Upper lobe of right lung (tissue), 1 donor: ENCODE measurements around the gene OR2G2. TPM values are rescaled to one million over a fixed set of nuclear protein-coding genes. Genes with fewer than 3 reads are reported as not detected.

ENCODE experiments used
- ATAC-seq: fragments of 200-7000 bp; cut with Tn5 transposase; one replicate; pipeline ENCODE4 v1.9.1; 2020; ENCODE audit warnings: mild to moderate bottlenecking, moderate library complexity
- DNase-seq: peaks from one replicate; pipeline ENCODE4 v3.0.0-alpha.2; 2020
- H3K27ac ChIP-seq: fragments of 200-600 bp; one replicate; pipeline ENCODE4 v1.8.0; 2022
- H3K27me3 ChIP-seq: fragments of 200-600 bp; one replicate; pipeline ENCODE4 v1.8.0; 2022; ENCODE audit warnings: mild to moderate bottlenecking
- H3K36me3 ChIP-seq: fragments of 200-600 bp; one replicate; pipeline ENCODE4 v1.8.0; 2022
- H3K4me1 ChIP-seq: fragments of 200-600 bp; one replicate; pipeline ENCODE4 v1.8.0; 2022
- H3K4me3 ChIP-seq: fragments of 200-600 bp; one replicate; pipeline ENCODE4 v1.8.0; 2022; ENCODE audit warnings: mild to moderate bottlenecking
- H3K9me3 ChIP-seq: fragments of 200-600 bp; one replicate; pipeline ENCODE4 v1.8.0; 2022
- intact Hi-C: fragments of 100-400 bp; cut with DNase I; formaldehyde crosslinking; loops from one replicate; pipeline ENCODE4 v1.11.0; 2022
- total RNA-seq: library from RNA; stranded (reverse); fragmentation: NEBNext Ultra II Directional; extraction: Animal tissue kit (Norgen Biotek cat#: 25700); gene quantifications from one replicate; pipeline ENCODE4 v1.2.1, GENCODE V29; 2021
- TF ChIP-seq, protein P1 (sequence below): fragments of 200-600 bp; IDR thresholded peaks from one replicate; pipeline ENCODE4 v1.8.0; 2022; ENCODE audit warnings: antibody characterized with exemption
- donor health status: DM: no; HTN: yes; CAD: no; lungs with severe emphysema.

OR2G2 gene
- total RNA-seq, 1 donor from 2014 or later = not detected

- Histone ChIP-seq H3K4me1 (no peaks in the 10 kb centered on the region), H3K36me3 (no peaks in the 10 kb centered on the region), H3K27me3 (no peaks in the 10 kb centered on the region), H3K4me3 (no peak overlapping the region), H3K27ac (no peak overlapping the region), H3K9me3 (no peaks in the 10 kb centered on the region)
- intact Hi-C loops = no loop called here
- TF ChIP-seq, protein P1, sequence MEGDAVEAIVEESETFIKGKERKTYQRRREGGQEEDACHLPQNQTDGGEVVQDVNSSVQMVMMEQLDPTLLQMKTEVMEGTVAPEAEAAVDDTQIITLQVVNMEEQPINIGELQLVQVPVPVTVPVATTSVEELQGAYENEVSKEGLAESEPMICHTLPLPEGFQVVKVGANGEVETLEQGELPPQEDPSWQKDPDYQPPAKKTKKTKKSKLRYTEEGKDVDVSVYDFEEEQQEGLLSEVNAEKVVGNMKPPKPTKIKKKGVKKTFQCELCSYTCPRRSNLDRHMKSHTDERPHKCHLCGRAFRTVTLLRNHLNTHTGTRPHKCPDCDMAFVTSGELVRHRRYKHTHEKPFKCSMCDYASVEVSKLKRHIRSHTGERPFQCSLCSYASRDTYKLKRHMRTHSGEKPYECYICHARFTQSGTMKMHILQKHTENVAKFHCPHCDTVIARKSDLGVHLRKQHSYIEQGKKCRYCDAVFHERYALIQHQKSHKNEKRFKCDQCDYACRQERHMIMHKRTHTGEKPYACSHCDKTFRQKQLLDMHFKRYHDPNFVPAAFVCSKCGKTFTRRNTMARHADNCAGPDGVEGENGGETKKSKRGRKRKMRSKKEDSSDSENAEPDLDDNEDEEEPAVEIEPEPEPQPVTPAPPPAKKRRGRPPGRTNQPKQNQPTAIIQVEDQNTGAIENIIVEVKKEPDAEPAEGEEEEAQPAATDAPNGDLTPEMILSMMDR = no peak
- DNase-seq (no peak), ATAC-seq (no peak)
Measured at GRCh38 chr1:247613405-247613804, 25.2 kb downstream of the OR2G2 start.

DNA sequence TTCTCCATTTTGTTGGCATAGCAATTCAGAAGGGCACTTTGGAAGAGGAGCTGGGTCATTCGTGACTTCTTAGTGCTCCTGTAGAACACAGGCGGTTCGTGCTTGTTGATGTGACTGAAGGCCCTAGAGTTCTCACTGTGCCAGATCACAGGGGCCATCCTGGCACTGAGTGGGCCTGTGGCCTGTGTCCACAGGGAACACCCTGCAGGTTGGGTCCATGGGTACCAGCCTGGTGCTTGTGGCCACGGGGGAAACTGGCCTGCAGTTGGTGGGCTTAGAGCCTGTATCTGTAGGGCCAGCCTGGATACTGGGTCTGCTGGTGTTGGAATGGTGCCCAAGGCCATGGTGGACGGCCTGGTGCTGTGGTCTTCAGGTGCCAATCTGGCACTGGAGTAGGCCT, 26.5 kb downstream of the OR2G2 start:
- ATAC-seq = no peak
- no peak for DNase-seq
- Histone ChIP-seq H3K36me3 (no peaks in the 10 kb centered on the region), H3K4me3 (no peak overlapping the region), H3K27me3 (no peaks in the 10 kb centered on the region), H3K4me1 (no peaks in the 10 kb centered on the region), H3K27ac (no peak overlapping the region), H3K9me3 (no peaks in the 10 kb centered on the region)
- TF ChIP-seq, protein P1 = no peak
- intact Hi-C loops = no loop called here

GRCh38 chr1:247627951-247628350, 39.8 kb downstream of the OR2G2 start:
- Histone ChIP-seq H3K27me3 (no peaks in the 10 kb centered on the region), H3K9me3 (no peaks in the 10 kb centered on the region), H3K27ac (no peak overlapping the region), H3K4me3 (no peak overlapping the region), H3K36me3 (no peaks in the 10 kb centered on the region), H3K4me1 (no peaks in the 10 kb centered on the region)
- TF ChIP-seq, protein P1 = no peak
- ATAC-seq = no peak
- DNase-seq = no peak
- intact Hi-C loops = no loop called here

GRCh38 chr1:247638011-247638410, 49.9 kb downstream of the OR2G2 start:
- H3K9me3 ChIP-seq = no peaks in the 10 kb centered on the region
- no peak for DNase-seq
- no peaks in the 10 kb centered on the region for H3K36me3 ChIP-seq
- H3K27me3 ChIP-seq = no peaks in the 10 kb centered on the region
- no peak for ATAC-seq
- no peak overlapping the region for H3K4me3 ChIP-seq
- H3K4me1 ChIP-seq = no peaks in the 10 kb centered on the region
- intact Hi-C loops = no loop called here
- TF ChIP-seq, protein P1 = no peak
- H3K27ac ChIP-seq = no peak overlapping the region

DNA sequence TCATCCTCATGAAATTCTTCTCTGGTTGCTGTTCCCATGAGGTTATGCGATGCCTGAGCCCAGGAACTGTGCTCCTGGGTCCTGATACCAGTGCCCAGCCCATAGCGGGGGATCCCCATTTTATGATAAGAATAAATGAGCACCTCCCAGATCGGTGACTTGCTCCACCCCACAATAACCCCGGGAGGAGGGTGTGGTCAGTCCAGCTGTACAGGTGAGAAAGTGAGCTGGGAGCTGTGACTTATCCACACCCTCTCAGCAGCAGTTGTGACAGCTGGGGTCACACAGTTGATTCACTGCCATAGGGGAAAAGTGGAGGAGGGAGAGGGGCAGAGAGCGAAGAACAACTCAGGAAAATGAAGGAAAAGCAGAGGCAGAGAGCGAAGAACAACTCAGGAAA, 50.6 kb downstream of the OR2G2 start:
- intact Hi-C loops = no loop called here
- ATAC-seq (no peak), DNase-seq (no peak)
- Histone ChIP-seq H3K27me3 (no peaks in the 10 kb centered on the region), H3K9me3 (no peaks in the 10 kb centered on the region), H3K4me3 (peak overlapping the region; percentile 40), H3K36me3 (no peaks in the 10 kb centered on the region), H3K27ac (no peak overlapping the region), H3K4me1 (no peaks in the 10 kb centered on the region)
- TF ChIP-seq, protein P1 = no peak

Other genes with a start within 250 kb of the OR2G2 start
- 4.9 TPM for gene NLRP3, start 172.2 kb upstream of the OR2G2 start, total RNA-seq
- gene OR2B11, start 130.3 kb upstream of the OR2G2 start, total RNA-seq = not detected
- gene OR2C3, start 51.9 kb upstream of the OR2G2 start, total RNA-seq = not detected
- gene GCSAML, start 39.2 kb upstream of the OR2G2 start, total RNA-seq = 2.7 TPM
- not detected for gene OR2G3, start 17.2 kb downstream of the OR2G2 start, total RNA-seq
- gene OR13G1, start 91.4 kb downstream of the OR2G2 start, total RNA-seq = not detected
- gene OR6F1, start 128.3 kb downstream of the OR2G2 start, total RNA-seq = not detected
- not detected for gene OR14K1, start 150.3 kb downstream of the OR2G2 start, total RNA-seq
- gene OR14A2, start 159.8 kb downstream of the OR2G2 start, total RNA-seq = not detected
- not detected for gene OR1C1, start 172.2 kb downstream of the OR2G2 start, total RNA-seq
- gene OR14A16, start 235.8 kb downstream of the OR2G2 start, total RNA-seq = not detected